ENCODE results near the gene SPATA16. TPM values are rescaled to one million over a fixed set of nuclear protein-coding genes. Genes with fewer than 3 reads are reported as not detected.

Gene SPATA16
- total and polyA plus RNA-seq, 2 of the 13 experiments (the other 11 are each of a cell fraction or from before 2014, with no cell fraction given): not detected

- no peak for TF ChIP-seq HNRNPLL (IDR thresholded peaks at IDR 0.05; ENCODE audit: low read depth, low read length, poor library complexity, severe bottlenecking)
- TF ChIP-seq BRD4 (CRISPR knock-in tag; IDR thresholded peaks at IDR 0.05): no peak
- no peak for TF ChIP-seq ZNF496 (CRISPR knock-in tag; IDR thresholded peaks at IDR 0.05; ENCODE audit: insufficient replicate concordance)
Measured at GRCh38 chr3:172853921-172854666, 286.9 kb downstream of the SPATA16 start (continued).

- Histone ChIP-seq H3K27ac (ENCODE audit: extremely low read length, insufficient read depth, low read length) (no peak overlapping the region), H3K9me3 (ENCODE audit: low read length) (no peaks in the 10 kb centered on the region), H3K4me3 (replicated peaks in 1 of 3; ENCODE audit: insufficient read depth in 1 of 3, low read depth in 2 of 3, low read length in 3 of 3) (no peak overlapping the region), H2AFZ (ENCODE audit: low read length) (no peak overlapping the region), H3K4me1 (ENCODE audit: insufficient read depth, low read length) (no peaks in the 10 kb centered on the region), H3K9ac (ENCODE audit: insufficient read depth, low read depth, low read length) (no peak overlapping the region), H3K27me3 (ENCODE audit: control insufficient read depth in 1 of 2, insufficient read depth in 2 of 2, low read length in 2 of 2) (no peaks in the 10 kb centered on the region), H3K79me2 (ENCODE audit: insufficient read depth, low read length) (no peaks in the 10 kb centered on the region), H3K36me3 (replicated peaks in 1 of 2; ENCODE audit: control insufficient read depth in 1 of 2, insufficient read depth in 2 of 2, low read length in 2 of 2) (no peaks in the 10 kb centered on the region), H4K20me1 (ENCODE audit: insufficient read depth, low read length) (no peaks in the 10 kb centered on the region), H3K4me2 (ENCODE audit: low read depth, low read length) (no peak overlapping the region)
- ChIA-PET POLR2A (no interaction called here), CTCF (ENCODE audit: low intra/inter-chr PET ratio, low total read pairs) (no interaction called here)
- WGBS (ENCODE audit: low lambda C conversion rate): 0% methylated on average over 1 of the region's 1 CpG
- DNase-seq (ENCODE audit: low spot score) (no peak), FAIRE-seq (no peak), ATAC-seq (no peak)
- no TSS peak for BruUV-seq (replicated peaks)
- intact Hi-C loops (cut with micrococcal nuclease; ENCODE audit: unreplicated experiment) (no loop called here), in situ Hi-C loops (cut with HindIII; ENCODE audit: extremely low pct_ligation_motif_present, low pct_unique_long_range_greater_than_20kb) (no loop called here)
- no peak for TF ChIP-seq RARG (CRISPR knock-in tag; IDR thresholded peaks at IDR 0.05; ENCODE audit: low read depth)
- TF ChIP-seq HMG20B (CRISPR knock-in tag; conservative IDR thresholded peaks at IDR 0.05): no peak
- TF ChIP-seq FOXP4 (CRISPR knock-in tag; IDR thresholded peaks at IDR 0.05): no peak
- no peak for TF ChIP-seq RFX3 (CRISPR knock-in tag; IDR thresholded peaks at IDR 0.05)
- no peak for TF ChIP-seq NR2F2 (IDR thresholded peaks at IDR 0.05; ENCODE audit: borderline replicate concordance, low read depth)
- no peak for TF ChIP-seq DBP (CRISPR knock-in tag; IDR thresholded peaks at IDR 0.05; ENCODE audit: not compliant biosample characterization)
- TF ChIP-seq ZNF740 (CRISPR knock-in tag; IDR thresholded peaks at IDR 0.05): no peak
- no peak for TF ChIP-seq ZNF777 (CRISPR knock-in tag; IDR thresholded peaks at IDR 0.05)
- TF ChIP-seq CSRNP2 (CRISPR knock-in tag; conservative IDR thresholded peaks at IDR 0.05; ENCODE audit: low read depth): no peak
- no peak for TF ChIP-seq ZNF841 (CRISPR knock-in tag; IDR thresholded peaks at IDR 0.05; ENCODE audit: borderline replicate concordance)
- no peak for TF ChIP-seq ZNF572 (CRISPR knock-in tag; IDR thresholded peaks at IDR 0.05)
- no peak for TF ChIP-seq ZNF766 (CRISPR knock-in tag; IDR thresholded peaks at IDR 0.05; ENCODE audit: borderline replicate concordance)
- no peak for TF ChIP-seq HNRNPH1 (optimal IDR thresholded peaks at IDR 0.05; ENCODE audit: low read depth, low read length)
- TF ChIP-seq ZNF414 (CRISPR knock-in tag; IDR thresholded peaks at IDR 0.05): no peak
- TF ChIP-seq MED8 (CRISPR knock-in tag; IDR thresholded peaks at IDR 0.05; ENCODE audit: insufficient replicate concordance): no peak
Measured at GRCh38 chr3:172853005-172853404, 288.0 kb downstream of the SPATA16 start.
